ENCODE measurements around the gene SLC25A38. TPM values are rescaled to one million over a fixed set of nuclear protein-coding genes. Genes with fewer than 3 reads are reported as not detected.

Gene SLC25A38
- total RNA-seq, 1 donor from 2014 or later, result 13.2 TPM

GRCh38 chr3:39378088-39378487 lies 5.1 kb upstream of the SLC25A38 start:
- DNase-seq, result no peak

- DNase-seq, result no peak
Measured at GRCh38 chr3:39378957-39379777, 4.0 kb upstream of the SLC25A38 start.

GRCh38 chr3:39379778-39380155 lies 3.4 kb upstream of the SLC25A38 start:
- DNase-seq, result no peak

DNA sequence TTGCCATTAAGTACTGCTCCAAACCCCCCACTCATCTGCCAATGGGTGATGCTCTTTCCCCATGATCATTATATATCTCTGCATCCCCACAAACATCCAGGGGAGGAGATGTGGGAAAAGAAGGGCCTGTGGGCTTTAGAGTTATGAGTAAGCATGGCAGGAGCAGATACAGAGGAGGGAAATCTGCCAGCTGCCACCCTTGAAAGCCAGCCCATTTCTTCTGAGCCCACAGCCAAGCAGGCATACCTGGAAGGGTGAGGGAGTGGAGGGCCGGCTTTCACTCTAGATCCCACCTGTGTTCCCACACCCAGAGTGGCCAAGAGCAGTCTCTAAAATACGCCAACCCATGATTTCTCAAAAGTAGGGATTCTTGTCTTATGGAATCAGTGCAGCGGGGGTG lies 1.7 kb upstream of the SLC25A38 start:
- no peak for DNase-seq

DNA sequence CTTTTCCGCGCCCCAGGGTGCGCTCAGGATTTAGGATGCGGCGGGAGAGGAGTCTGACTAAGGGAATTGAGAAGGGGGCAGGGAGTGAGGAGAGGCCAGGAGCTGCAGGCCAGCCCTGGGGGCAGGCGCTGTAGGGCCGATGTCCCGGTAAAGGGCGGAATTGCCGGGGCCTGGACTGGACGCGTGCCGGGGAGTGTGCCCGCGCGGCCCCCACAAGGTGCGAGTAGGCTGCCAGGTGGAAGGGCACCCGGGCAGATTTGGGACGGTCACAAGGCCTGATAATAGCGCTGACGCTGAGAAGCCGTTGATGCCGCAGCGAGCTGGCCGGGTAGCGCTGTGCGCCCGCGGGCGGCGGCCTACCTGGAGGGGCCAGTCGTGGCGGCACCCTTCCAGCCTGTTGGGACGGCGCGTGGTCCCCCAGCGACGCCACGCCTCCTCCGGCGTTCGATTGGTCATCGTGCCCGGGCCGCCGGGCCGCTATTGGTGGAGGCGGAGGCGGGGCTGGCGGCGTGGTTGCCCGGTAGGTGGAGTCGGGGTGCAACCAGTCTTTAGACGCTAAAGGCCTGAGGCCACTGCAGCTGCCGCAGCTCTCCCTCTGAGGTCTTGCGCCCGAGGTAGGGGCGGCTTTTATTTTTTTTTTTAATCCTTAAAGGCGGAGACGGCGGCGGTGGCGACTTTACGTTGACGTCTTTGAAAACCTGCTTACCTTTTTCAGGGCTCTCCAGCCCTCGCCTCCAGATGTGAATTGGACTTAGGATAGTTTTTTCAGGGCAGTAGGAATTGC lies 903 bp downstream of the SLC25A38 start:
- no peak for DNase-seq

- DNase-seq, result no peak
Measured at GRCh38 chr3:39384665-39385000, 1.5 kb downstream of the SLC25A38 start.

DNA sequence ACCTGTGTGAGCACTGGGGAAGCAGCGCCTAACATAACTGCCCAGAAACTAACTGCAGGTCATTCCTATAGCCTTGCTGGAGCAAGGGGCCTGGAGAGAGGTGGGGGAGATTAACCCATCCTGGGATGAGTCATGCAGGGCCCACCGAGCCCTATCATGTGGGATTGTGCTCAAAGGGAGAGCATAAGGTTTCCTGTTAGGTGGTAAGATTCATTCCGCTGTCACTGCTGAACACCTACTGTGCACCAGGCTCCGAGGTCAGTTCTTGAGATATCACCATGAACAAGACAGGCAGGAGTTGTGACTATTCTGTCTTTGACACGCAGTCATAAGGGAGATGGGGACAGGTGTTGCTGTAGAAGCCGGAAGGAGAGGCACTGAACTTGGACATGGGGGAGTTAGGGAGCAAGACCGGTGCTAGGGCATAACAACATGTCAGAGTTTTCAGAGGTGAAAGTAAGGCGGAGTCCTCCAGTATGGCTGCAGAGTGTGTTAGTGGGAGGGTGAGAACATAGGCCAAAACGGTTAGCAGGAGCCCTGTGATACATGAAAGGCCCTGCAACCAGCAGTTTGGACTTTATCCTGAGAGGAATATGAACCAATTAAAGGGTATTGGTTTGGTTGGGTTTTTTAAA lies 2.4 kb downstream of the SLC25A38 start:
- DNase-seq, result no peak

GRCh38 chr3:39386318-39386717 lies 3.1 kb downstream of the SLC25A38 start:
- DNase-seq, result no peak

DNA sequence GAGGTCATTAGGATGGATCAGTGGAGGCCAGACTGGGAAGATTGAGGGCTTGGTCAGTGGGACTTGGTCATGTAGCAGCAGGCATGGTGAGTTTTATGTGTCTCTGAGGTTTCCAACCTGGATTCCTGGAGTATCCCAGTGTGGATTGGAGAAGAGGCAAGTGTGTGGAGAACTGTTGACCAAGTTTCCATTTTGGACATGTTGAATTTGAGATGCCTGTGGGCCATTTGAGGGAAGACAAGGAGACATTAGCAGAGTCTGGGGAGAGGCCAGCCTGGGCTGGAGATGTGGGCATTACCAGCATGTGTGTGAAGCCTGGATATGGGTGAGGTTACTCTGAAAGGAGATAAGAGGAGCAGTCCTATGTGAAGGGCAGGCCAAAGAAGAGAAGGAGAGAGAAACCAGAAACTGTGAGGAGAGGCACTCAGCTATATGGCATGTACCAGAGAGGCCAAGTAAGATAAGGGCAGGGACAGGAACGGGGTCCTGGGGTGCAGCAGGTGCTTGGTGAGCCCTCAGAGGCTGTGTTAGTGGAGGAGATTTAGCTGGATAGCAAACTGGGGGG lies 4.3 kb downstream of the SLC25A38 start:
- DNase-seq, result no peak

- DNase-seq, result no peak
Measured at GRCh38 chr3:39388153-39388552, 5.0 kb downstream of the SLC25A38 start.

DNA sequence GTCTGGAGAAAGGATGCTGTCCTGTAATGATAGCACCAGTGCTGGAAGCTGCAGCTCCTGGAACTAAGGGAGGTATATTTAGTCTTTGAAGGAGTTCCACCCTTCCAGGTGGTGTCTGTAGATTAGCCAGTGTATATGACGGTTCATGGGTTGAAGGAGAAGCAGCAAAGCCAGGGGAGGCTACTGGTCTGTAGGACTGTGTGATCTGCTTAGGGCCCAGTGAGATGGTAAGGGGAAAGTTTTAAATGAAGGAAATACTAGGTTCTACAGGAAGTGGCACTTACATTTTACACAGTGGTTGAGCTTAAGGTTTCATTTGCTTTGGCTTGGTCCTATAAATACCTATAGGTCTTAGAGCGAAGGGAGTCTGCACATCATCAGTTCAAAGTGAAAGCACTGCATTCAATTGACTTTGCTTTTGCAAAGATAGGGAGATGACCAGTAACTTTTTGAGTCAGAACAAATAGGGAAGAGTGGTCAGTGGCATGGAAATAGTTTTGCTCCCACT lies 5.6 kb downstream of the SLC25A38 start:
- DNase-seq, result no peak

DNA sequence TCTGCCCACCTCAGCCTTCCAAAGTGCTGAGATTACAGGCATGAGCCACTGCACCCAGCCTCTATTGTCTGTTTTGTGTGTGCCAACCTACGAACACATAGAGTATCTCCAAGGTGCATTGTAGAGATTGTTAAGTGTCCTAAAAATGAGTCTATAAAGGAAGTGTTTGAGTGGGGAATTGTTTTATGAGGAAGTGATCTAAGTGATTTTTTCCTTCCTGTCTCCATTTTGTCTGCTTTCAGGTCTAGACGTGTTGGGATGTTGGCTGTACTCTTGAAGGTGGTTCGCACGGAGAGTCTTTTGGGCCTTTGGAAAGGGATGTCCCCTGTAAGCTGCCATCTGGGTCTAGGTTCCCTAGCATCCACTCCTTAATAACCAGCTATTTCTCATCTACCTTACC lies 7.0 kb downstream of the SLC25A38 start:
- no peak for DNase-seq

GRCh38 chr3:39396690-39397089 lies 13.5 kb downstream of the SLC25A38 start:
- no peak for DNase-seq

DNA sequence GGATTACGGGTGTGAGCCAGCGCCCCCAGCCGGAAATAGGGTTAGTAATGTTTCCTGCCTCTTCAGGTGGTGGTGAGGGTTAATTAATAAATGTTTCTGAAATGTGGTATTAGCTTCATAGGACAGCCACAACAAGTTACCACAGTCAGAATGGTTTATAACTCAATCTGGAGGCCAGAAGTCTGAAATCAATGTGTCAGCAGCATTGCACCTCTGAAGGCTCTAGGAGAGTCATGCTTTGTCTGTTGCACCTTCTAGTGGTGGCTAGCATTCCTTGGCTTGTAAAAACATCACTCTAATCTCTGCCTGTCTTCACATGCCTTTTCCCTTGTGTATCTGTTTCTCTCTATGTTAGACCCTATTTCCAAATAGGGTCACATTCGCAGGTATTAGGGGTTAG lies 15.5 kb downstream of the SLC25A38 start:
- DNase-seq, result no peak

DNA sequence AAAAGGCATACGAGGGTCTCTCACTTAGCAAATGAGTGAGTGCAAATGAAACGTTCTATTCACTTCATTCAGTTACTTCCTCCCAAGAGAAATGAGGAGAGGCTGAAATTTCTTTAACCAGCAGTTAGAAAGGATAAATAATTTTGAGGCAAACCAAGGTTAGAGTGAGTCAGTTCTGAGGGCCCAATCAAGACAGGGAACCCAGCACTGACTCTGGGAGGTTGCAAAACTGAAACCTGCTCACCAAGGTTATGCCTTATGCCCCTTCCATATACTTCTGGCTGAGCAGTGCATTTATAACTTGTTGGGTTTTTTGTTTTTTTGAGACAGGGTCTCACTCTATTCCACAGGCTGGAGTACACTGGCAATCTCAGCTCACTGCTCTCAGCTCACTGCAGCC lies 18.8 kb downstream of the SLC25A38 start:
- no peak for DNase-seq

DNA sequence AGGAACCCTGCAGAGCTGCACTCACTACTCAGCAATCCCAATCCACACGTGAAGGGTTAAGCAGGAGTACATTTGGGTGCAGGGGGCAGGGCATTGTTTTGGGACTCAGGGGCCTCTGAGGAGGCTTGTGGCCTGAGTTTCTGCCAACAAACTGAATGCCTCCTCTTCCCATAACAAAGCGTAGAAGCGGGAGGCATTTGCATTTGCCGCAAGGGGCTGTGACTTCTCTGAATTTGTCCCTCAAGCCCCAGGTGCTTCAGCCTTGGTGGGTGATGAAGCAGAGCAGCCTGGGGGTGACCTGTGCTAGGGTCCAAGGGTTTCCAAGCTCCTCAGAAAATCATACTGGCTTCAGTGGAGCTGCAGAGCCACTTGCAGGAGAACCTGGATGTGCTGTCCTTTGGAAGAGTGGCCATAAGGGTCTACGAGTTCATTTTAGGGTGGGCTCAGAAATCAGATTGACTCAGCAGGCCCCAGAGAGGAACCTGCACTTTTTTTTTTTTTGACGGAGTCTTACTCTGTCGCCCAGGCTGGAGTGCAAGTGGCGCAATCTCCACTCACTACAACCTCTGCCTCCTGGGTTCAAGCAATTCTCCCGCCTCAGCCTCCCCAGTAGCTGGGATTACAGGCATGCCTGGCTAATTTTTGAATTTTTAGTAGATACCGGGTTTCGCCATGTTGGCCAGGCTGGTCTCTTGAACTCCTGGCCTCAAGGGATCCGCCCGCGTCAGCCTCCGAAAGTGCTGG lies 21.9 kb downstream of the SLC25A38 start:
- no peak for DNase-seq

GRCh38 chr3:39405687-39406367 lies 22.7 kb downstream of the SLC25A38 start:
- no peak for DNase-seq

DNA sequence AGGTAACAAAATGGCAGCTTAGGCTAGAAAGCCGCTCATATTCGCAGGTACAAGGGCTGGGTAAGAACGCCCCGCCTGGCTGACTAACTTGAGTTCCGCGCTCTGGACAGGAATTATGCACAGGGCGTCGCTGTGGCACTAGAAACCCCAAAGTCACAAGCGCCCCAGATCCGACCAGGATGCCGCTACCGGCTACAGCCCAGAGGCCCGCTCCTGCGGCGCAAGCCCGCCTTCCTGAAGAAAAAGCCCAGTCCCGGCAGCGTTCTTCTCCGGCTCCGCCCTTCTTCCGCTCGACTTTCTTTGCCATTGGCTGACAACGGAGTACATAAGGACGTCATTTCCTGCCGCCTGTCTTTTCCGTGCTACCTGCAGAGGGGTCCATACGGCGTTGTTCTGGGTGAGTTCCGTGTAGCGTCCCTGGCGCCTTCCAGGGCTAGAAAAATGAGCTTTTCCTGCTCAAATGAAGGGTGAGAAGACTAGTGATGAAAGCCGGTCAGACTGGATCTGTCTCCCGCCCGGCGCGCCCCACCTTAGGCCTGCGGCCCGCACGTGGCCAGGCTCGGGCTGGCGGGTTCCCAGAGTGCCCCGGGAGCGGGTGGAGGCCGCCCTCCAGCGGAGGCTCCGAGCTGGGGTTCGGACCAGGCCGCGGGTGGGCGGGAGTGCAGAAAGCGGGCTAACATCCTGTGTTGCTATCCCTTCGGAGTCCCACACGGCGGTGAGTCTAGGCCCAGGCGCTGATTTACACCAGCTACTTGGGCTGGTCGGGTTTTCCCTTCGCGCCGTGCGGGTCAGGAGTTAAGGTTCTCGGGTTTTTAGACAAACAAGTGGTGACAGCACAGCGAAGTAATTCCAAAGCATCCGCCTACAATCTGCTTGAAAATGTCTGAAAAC lies 23.4 kb downstream of the SLC25A38 start, which contains the start of gene RPSA:
TSS of gene RPSA (plus strand) at position 353 of the 891 bp plus-strand sequence. CDS start 934 bp downstream, outside the sequence.
- peak; percentile 94 for DNase-seq

DNA sequence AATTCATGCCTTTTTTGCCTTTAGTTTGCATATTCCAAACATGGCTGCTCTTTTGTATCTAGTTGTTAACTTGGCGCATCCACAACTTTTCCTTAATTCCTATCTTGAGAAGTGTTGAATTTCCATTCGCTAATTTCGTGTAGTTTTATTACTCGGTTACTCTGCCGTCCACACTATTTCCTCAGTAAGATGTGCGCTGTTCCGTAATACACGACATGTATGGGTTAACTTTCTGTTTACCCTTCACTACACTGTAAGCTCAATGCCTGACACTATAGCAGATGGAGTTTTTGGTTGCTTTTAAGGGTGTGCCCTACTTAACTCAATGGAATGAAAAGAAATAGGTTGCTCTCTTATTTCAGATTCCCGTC lies 24.1 kb downstream of the SLC25A38 start:
- no peak for DNase-seq

GRCh38 chr3:39407773-39408492 lies 24.8 kb downstream of the SLC25A38 start:
- no peak for DNase-seq

Data from skin of body (tissue), 2 donors.